HEK293 (cell line): ENCODE results near the gene LINC00237.

Experiments used
- BCL6B ChIP-seq: fragments of 450-650 bp; formaldehyde crosslinking; IDR thresholded peaks from 2 replicates; pipeline ENCODE4 v1.5.1; 2017; ENCODE audit warnings: missing biosample characterization, missing genetic modification characterization
- HOXA7 ChIP-seq: sonication (generic); formaldehyde crosslinking; IDR thresholded peaks from 2 replicates; pipeline ENCODE4 v1.8.1; 2022; ENCODE audit warnings: missing genetic modification reagents, borderline replicate concordance
- KLF8 ChIP-seq: fragments of 450-650 bp; formaldehyde crosslinking; IDR thresholded peaks from 2 replicates; pipeline ENCODE4 v1.5.1; 2016; ENCODE audit warnings: missing biosample characterization, missing genetic modification characterization
- OSR2 ChIP-seq: fragments of 450-650 bp; formaldehyde crosslinking; IDR thresholded peaks from 2 replicates; pipeline ENCODE4 v1.5.1; 2016; ENCODE audit warnings: missing biosample characterization, missing genetic modification characterization
- SALL2 ChIP-seq: fragments of 450-650 bp; formaldehyde crosslinking; IDR thresholded peaks from 2 replicates; pipeline ENCODE4 v1.5.0; 2017; ENCODE audit warnings: missing biosample characterization, mild to moderate bottlenecking, missing genetic modification characterization, borderline replicate concordance
- SCRT2 ChIP-seq: fragments of 450-650 bp; formaldehyde crosslinking; IDR thresholded peaks from 2 replicates; pipeline ENCODE4 v1.5.1; 2016; ENCODE audit warnings: missing biosample characterization, missing genetic modification characterization
- SP2 ChIP-seq: fragments of 450-650 bp; formaldehyde crosslinking; IDR thresholded peaks from 2 replicates; pipeline ENCODE4 v1.5.1; 2016; ENCODE audit warnings: missing biosample characterization, missing genetic modification characterization
- SP3 ChIP-seq: fragments of 450-650 bp; formaldehyde crosslinking; IDR thresholded peaks from 2 replicates; pipeline ENCODE4 v1.5.1; 2016; ENCODE audit warnings: missing biosample characterization, missing genetic modification characterization
- ZBTB26 ChIP-seq: fragments of 450-650 bp; formaldehyde crosslinking; optimal IDR thresholded peaks from 2 replicates; pipeline ENCODE3; 2016; ENCODE audit warnings: missing biosample characterization, mild to moderate bottlenecking, missing genetic modification characterization
- ZBTB8A ChIP-seq: fragments of 450-650 bp; formaldehyde crosslinking; IDR thresholded peaks from 2 replicates; pipeline ENCODE4 v1.5.1; 2016; ENCODE audit warnings: missing biosample characterization, missing genetic modification characterization
- ZNF112 ChIP-seq: fragments of 450-650 bp; formaldehyde crosslinking; IDR thresholded peaks from 2 replicates; pipeline ENCODE4 v1.5.0; 2017; ENCODE audit warnings: missing biosample characterization, missing genetic modification characterization
- ZNF138 ChIP-seq: fragments of 450-650 bp; formaldehyde crosslinking; IDR thresholded peaks from 2 replicates; pipeline ENCODE4 v1.5.1; 2016; ENCODE audit warnings: missing biosample characterization, missing genetic modification characterization, borderline replicate concordance
- ZNF155 ChIP-seq: fragments of 450-650 bp; formaldehyde crosslinking; IDR thresholded peaks from 2 replicates; pipeline ENCODE4 v1.5.1; 2016; ENCODE audit warnings: missing biosample characterization, missing genetic modification characterization
- ZNF16 ChIP-seq: fragments of 450-650 bp; formaldehyde crosslinking; IDR thresholded peaks from 2 replicates; pipeline ENCODE4 v1.5.1; 2016; ENCODE audit warnings: low read depth, missing biosample characterization, missing genetic modification characterization
- ZNF184 ChIP-seq: fragments of 450-650 bp; IDR thresholded peaks from 2 replicates; pipeline ENCODE4 v1.5.1; 2018; ENCODE audit warnings: missing biosample characterization, mild to moderate bottlenecking, missing genetic modification characterization
- ZNF19 ChIP-seq: fragments of 450-650 bp; formaldehyde crosslinking; IDR thresholded peaks from 2 replicates; pipeline ENCODE4; 2016; ENCODE audit warnings: missing biosample characterization, missing genetic modification characterization, low read depth
- ZNF23 ChIP-seq: fragments of 450-650 bp; formaldehyde crosslinking; IDR thresholded peaks from 2 replicates; pipeline ENCODE4 v1.5.1; 2016; ENCODE audit warnings: missing biosample characterization, missing genetic modification characterization, borderline replicate concordance
- ZNF248 ChIP-seq: fragments of 450-650 bp; formaldehyde crosslinking; IDR thresholded peaks from 2 replicates; pipeline ENCODE4 v1.5.1; 2017; ENCODE audit warnings: missing biosample characterization, missing genetic modification characterization
- ZNF335 ChIP-seq: fragments of 450-650 bp; formaldehyde crosslinking; conservative IDR thresholded peaks from 2 replicates; pipeline ENCODE4 v1.5.1; 2016; ENCODE audit warnings: missing biosample characterization, missing genetic modification characterization
- ZNF341 ChIP-seq: fragments of 450-650 bp; formaldehyde crosslinking; IDR thresholded peaks from 2 replicates; pipeline ENCODE4; 2016; ENCODE audit warnings: low read depth, missing biosample characterization, missing genetic modification characterization
- ZNF426 ChIP-seq: fragments of 450-650 bp; formaldehyde crosslinking; IDR thresholded peaks from 2 replicates; pipeline ENCODE4 v1.5.1; 2017; ENCODE audit warnings: missing biosample characterization, missing genetic modification characterization, mild to moderate bottlenecking, inconsistent platforms, moderate library complexity
- ZNF433 ChIP-seq: fragments of 450-650 bp; formaldehyde crosslinking; IDR thresholded peaks from 2 replicates; pipeline ENCODE4 v1.5.1; 2016; ENCODE audit warnings: missing biosample characterization, missing genetic modification characterization, low read depth
- ZNF585B ChIP-seq: fragments of 450-650 bp; formaldehyde crosslinking; IDR thresholded peaks from 2 replicates; pipeline ENCODE4 v1.5.1; 2016; ENCODE audit warnings: missing biosample characterization, missing genetic modification characterization
- ZNF600 ChIP-seq: fragments of 450-650 bp; formaldehyde crosslinking; IDR thresholded peaks from 2 replicates; pipeline ENCODE4 v1.5.1; 2016; ENCODE audit warnings: missing biosample characterization, missing genetic modification characterization
- ZNF692 ChIP-seq: fragments of 450-650 bp; formaldehyde crosslinking; IDR thresholded peaks from 2 replicates; pipeline ENCODE4 v1.5.1; 2016; ENCODE audit warnings: missing biosample characterization, missing genetic modification characterization
- ZSCAN18 ChIP-seq: fragments of 450-650 bp; formaldehyde crosslinking; IDR thresholded peaks from 2 replicates; pipeline ENCODE4 v1.5.1; 2016; ENCODE audit warnings: missing biosample characterization, missing genetic modification characterization
- TF ChIP-seq, protein P1 (sequence below): fragments of 450-650 bp; formaldehyde crosslinking; conservative IDR thresholded peaks from 2 replicates; pipeline ENCODE4 v1.5.1; 2016; ENCODE audit warnings: low read depth, missing biosample characterization, missing genetic modification characterization
- TF ChIP-seq, protein P2 (sequence below): fragments of 450-650 bp; formaldehyde crosslinking; IDR thresholded peaks from 2 replicates; pipeline ENCODE4 v1.5.1; 2016; ENCODE audit warnings: missing biosample characterization, missing genetic modification characterization

The LINC00237 gene

DNA sequence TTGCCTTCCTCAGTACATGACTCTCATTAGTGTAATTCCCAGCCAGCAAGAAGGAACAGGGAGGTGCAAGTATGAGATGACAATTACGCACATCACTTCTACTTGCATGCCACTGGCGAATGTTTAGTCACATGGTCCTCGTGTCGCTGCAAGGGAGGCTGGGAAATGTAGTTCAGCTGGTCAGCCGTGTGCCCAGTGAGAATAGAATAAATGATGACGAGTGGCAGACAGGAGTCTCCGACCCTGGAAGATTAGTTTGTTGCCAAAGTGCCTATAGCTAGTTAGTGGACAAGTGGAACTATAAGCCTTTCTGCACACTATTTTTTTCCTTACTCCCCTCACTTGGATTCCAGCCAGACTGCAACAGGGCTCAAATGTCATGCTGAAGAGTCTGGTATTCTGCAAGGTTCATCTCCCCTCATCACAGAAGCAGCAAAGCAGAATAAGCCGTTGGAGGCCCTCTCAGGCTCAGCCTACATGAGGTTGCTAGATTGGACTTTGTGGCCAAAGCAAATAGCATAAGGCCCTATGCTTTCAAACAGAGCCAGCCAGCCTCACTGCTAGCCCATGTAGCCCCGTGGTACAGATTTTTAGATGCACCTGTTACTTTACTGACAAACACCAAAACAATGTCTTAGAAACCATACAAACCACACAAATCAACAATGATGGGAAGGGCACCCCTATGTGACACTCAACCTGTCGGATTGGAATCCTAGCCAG is 9.7 kb downstream of the LINC00237 start (continued):
- TF ChIP-seq, protein P1, sequence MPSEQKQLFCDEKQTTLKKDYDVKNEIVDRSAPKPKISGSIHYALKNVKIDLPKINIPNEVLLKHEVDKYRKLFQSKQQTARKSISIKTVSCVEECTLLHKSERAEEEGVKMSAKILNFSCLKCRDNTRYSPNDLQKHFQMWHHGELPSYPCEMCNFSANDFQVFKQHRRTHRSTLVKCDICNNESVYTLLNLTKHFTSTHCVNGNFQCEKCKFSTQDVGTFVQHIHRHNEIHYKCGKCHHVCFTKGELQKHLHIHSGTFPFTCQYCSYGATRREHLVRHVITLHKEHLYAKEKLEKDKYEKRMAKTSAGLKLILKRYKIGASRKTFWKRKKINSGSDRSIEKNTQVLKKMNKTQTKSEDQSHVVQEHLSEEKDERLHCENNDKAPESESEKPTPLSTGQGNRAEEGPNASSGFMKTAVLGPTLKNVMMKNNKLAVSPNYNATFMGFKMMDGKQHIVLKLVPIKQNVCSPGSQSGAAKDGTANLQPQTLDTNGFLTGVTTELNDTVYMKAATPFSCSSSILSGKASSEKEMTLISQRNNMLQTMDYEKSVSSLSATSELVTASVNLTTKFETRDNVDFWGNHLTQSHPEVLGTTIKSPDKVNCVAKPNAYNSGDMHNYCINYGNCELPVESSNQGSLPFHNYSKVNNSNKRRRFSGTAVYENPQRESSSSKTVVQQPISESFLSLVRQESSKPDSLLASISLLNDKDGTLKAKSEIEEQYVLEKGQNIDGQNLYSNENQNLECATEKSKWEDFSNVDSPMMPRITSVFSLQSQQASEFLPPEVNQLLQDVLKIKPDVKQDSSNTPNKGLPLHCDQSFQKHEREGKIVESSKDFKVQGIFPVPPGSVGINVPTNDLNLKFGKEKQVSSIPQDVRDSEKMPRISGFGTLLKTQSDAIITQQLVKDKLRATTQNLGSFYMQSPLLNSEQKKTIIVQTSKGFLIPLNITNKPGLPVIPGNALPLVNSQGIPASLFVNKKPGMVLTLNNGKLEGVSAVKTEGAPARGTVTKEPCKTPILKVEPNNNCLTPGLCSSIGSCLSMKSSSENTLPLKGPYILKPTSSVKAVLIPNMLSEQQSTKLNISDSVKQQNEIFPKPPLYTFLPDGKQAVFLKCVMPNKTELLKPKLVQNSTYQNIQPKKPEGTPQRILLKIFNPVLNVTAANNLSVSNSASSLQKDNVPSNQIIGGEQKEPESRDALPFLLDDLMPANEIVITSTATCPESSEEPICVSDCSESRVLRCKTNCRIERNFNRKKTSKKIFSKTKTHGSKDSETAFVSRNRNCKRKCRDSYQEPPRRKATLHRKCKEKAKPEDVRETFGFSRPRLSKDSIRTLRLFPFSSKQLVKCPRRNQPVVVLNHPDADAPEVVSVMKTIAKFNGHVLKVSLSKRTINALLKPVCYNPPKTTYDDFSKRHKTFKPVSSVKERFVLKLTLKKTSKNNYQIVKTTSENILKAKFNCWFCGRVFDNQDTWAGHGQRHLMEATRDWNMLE (tag by site-specific recombination) = no peak; the same call in 1 of the 2 replicates
- no peak for TF ChIP-seq ZNF19 (tag by site-specific recombination)
- 0 out of 2 replicates have a peak, but pooled peaks have one; percentile 23 for TF ChIP-seq SP2 (tag by site-specific recombination)
- peak; percentile 93 for TF ChIP-seq ZNF335
- peak; percentile 45; the same call in 1 of the 2 replicates for TF ChIP-seq ZNF600 (tag by site-specific recombination)
- TF ChIP-seq ZNF23 (tag by site-specific recombination) = no peak
- no peak for TF ChIP-seq HOXA7 (CRISPR knock-in tag)
- TF ChIP-seq KLF8 (tag by site-specific recombination) = no peak
- 0 out of 2 replicates have a peak, but pooled peaks have one; percentile 33 for TF ChIP-seq ZNF692 (tag by site-specific recombination)
- no peak for TF ChIP-seq OSR2 (tag by site-specific recombination)
- no peak for TF ChIP-seq ZNF184 (tag by site-specific recombination)
- TF ChIP-seq ZBTB26 (tag by site-specific recombination) = no peak
- TF ChIP-seq ZNF426 (tag by site-specific recombination) = no peak
- TF ChIP-seq ZNF585B (tag by site-specific recombination) = no peak
- TF ChIP-seq BCL6B = no peak
- TF ChIP-seq ZNF248 (tag by site-specific recombination) = no peak
- no peak for TF ChIP-seq ZBTB8A (tag by site-specific recombination)
- no peak for TF ChIP-seq ZNF112 (tag by site-specific recombination)
- no peak for TF ChIP-seq ZNF138
- no peak for TF ChIP-seq ZNF433
- TF ChIP-seq SALL2 (tag by site-specific recombination) = no peak
- peak; percentile 73 for TF ChIP-seq SCRT2 (tag by site-specific recombination)
- TF ChIP-seq ZNF341 (tag by site-specific recombination) = peak; percentile 55
- TF ChIP-seq, protein P2, sequence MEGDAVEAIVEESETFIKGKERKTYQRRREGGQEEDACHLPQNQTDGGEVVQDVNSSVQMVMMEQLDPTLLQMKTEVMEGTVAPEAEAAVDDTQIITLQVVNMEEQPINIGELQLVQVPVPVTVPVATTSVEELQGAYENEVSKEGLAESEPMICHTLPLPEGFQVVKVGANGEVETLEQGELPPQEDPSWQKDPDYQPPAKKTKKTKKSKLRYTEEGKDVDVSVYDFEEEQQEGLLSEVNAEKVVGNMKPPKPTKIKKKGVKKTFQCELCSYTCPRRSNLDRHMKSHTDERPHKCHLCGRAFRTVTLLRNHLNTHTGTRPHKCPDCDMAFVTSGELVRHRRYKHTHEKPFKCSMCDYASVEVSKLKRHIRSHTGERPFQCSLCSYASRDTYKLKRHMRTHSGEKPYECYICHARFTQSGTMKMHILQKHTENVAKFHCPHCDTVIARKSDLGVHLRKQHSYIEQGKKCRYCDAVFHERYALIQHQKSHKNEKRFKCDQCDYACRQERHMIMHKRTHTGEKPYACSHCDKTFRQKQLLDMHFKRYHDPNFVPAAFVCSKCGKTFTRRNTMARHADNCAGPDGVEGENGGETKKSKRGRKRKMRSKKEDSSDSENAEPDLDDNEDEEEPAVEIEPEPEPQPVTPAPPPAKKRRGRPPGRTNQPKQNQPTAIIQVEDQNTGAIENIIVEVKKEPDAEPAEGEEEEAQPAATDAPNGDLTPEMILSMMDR = no peak
- TF ChIP-seq ZNF16 = no peak
- no peak for TF ChIP-seq ZNF155 (tag by site-specific recombination)
- 0 out of 2 replicates have a peak, but pooled peaks have one; percentile 21 for TF ChIP-seq SP3 (tag by site-specific recombination)
- no peak for TF ChIP-seq ZSCAN18 (tag by site-specific recombination)
